Renal cortical epithelial cell (primary cell): Measurements from ENCODE around the gene SUDS3. TPM values are rescaled to one million over a fixed set of nuclear protein-coding genes. Genes with fewer than 3 reads are reported as not detected.
A peak's percentile ranks its signal among the peaks of the same experiment; 100 is the strongest.
"Not testable (repeated sequence)": the region's sequence is repeated elsewhere in the genome, so short reads cannot be mapped to it uniquely, and the experiment has no call there.

Experiments used
- DNase-seq: peaks from one replicate; pipeline ENCODE4 v3.0.0-alpha.2; 2011; ENCODE audit warnings: low read depth
- total RNA-seq: library from RNA; depleted of rRNA; stranded (reverse); fragments of >200 nt; gene quantifications from 2 replicates; pipeline ENCODE4 v1.2.3, GENCODE V29; 2014

The SUDS3 gene
- total RNA-seq, 1 donor from 2014 or later: 42.8 TPM

- DNase-seq: no peak
Measured at GRCh38 chr12:118397708-118398440, 21.5 kb downstream of the SUDS3 start.

- DNase-seq: no peak
Measured at GRCh38 chr12:118398524-118398923, 22.2 kb downstream of the SUDS3 start.

DNA sequence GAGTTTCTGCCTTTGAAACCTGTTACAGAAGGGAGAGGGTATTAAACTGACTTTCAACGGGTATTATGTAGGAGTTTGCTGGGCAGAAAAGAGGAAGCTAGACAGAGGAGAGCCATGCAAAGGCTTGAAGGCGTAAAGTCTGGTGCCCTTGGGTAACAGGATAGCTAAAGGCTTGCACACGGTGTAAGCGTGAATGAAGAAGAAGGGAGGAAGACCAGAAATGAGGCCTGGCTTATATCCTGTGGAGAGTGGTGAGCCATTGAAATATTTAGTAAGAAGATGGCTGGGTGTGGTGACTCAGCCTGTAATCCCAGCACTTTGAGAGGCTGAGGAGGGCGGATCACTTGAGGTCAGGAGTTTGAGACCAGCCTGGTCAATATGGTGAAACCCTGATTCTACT lies 22.6 kb downstream of the SUDS3 start:
- DNase-seq: no peak

- DNase-seq: peak; percentile 49
Measured at GRCh38 chr12:118402251-118402650, 25.9 kb downstream of the SUDS3 start.

DNA sequence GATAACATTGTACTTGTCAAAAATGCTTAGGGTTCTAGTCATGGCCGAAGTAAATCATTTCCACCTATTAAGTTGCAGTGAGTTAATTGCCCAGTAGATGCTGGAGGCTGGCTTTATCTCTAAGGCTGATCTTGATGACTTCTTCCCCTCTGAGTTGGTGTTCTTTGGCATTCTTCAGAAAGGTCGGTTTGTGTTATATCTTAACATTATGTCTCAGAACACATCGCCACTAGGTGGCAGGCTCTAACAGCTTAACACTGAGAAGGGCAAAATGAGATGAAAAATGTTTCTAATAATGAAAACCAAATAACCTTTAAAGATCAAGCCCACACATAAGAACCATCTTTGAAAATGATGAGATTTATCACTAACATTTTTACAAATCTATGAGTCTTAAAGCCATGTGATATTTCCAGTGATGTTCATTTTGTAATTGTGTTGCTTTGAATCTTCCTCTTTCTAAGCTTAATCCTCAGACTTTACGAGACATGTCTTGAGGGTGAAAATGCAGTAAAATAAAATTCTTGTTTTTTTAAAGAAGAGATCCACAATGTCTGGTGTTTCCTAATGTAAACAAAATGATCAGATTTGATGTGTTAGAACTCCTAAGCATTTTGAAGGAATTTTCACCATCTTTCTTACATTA lies 28.6 kb downstream of the SUDS3 start:
- DNase-seq: peak; percentile 40

GRCh38 chr12:118408241-118408640 lies 31.9 kb downstream of the SUDS3 start:
- DNase-seq: not testable (repeated sequence)

GRCh38 chr12:118409834-118410233 lies 33.5 kb downstream of the SUDS3 start:
- DNase-seq: no peak

GRCh38 chr12:118417942-118418341 lies 41.6 kb downstream of the SUDS3 start:
- no peak for DNase-seq

DNA sequence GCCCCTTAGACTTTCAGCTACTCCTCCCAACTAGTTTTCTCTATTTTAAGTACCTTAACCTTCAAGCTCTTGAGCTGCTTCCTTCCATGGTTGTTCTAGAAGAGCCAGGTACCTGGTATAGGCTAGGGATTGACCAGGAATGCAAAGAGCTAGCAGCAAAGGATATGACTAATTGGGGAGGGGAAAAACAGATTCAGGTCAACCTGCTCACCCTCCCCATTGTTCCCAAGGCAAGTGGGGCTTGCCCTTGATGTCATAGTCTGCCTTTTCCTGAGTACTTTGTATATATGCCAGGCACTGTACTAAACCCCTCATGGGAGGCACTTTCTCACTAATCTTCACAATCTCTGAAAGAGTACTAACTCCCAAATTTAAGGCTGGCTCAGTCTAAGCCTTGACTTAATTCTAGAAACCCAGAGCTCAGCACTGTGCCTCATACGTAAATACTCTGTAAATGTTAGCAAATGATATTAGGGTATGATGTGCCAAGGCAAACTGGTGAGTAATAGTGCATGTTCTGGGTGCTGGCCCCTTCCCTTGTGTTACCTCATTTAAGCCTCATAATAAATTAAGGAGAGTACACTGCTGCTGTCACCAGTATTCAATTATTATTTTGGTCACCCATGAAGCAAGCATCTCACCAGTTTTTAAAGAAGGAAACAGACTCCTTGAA lies 42.2 kb downstream of the SUDS3 start:
- peak; percentile 42 for DNase-seq

GRCh38 chr12:118420673-118421072 lies 44.3 kb downstream of the SUDS3 start:
- no peak for DNase-seq

GRCh38 chr12:118424884-118425283 lies 48.5 kb downstream of the SUDS3 start:
- DNase-seq: no peak

DNA sequence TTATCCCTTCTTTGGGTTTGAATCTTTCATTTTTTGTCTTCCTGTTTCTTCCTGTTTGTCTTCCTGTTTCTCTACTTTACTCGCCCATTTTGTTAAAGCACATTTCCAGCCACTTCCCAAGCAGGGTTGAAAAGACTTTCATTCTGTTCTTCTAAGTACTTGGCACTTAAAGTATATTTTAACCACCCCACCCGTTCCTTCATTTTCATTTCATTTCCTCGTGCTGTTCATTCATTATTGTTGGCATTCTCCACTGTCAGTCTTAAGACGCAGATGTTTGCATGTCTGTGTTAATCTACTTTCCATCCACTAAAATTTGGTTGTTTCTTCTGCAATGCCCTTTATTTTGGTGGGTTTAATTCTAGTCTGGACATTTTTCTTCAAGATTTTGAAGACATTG lies 49.0 kb downstream of the SUDS3 start:
- DNase-seq: no peak

- DNase-seq: no peak
Measured at GRCh38 chr12:118427819-118428218, 51.5 kb downstream of the SUDS3 start.

- no peak for DNase-seq
Measured at GRCh38 chr12:118428643-118429042, 52.3 kb downstream of the SUDS3 start.

DNA sequence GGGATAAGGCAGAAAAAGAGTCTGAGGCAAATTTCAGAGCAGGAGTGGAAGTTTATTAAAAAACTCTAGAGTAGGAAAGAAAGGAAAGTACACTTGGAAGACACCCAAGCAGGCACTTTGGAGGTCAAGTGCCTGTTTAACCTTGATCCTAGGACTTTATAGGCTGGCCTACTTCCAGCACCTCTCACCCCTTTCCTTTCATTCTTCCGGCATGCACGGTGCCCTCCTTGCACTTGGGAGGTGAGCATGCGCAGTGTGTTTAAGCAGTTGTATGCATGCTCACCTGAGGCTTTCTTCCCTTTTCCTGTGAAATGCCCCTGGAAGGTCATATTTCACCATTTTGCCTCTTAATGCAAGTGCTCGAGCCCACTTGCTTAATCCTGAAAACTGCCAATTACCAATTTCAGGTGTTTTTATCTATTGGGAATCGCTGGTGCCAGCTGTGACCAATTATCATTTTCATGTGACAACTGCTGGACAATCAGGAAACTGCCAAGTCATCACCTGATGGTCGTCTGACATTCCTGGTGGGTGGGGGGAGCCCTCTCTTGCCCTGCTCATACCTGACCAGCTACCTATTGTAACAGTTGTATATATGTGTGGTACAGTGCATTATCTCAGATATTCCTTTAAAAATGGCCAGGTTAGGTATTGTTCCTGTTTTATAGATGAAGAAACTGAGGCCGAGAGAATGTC lies 53.5 kb downstream of the SUDS3 start:
- DNase-seq: no peak

- DNase-seq: no peak
Measured at GRCh38 chr12:118430516-118430915, 54.2 kb downstream of the SUDS3 start.

GRCh38 chr12:118432812-118433545 lies 56.6 kb downstream of the SUDS3 start:
- no peak for DNase-seq

DNA sequence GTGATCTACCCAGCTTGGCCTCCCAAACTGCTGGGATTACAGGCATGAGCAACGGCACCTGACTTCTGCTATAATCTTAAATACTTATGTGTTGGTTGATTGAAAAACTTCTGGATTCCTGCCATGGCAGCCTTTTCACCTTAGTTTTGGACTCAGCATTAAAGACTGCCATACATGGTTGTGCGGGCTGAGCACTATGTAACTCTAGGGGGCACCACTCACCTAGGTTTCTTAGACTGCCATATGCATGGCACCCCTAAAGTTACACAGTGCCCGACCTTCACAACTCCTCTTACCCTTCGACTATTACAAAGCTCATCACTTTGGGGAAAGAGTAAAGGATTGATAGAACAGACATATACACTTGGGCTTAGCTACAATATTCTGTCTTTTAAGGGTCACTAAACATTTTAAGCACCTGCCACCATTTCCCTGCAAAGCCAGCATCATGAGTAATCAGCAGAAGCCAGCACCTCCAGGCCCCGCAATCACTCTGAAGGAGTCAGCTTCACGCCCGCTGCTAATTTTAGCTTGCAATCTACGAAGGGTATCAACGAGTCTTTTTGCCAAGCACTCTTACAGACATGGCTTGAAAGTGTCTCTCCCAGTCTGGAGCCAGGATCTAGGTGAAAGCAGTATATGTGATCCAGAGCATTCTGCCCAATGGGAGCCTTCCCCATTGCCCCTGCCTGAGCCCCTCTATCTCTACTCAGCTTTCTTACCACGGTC lies 59.8 kb downstream of the SUDS3 start:
- no peak for DNase-seq

DNA sequence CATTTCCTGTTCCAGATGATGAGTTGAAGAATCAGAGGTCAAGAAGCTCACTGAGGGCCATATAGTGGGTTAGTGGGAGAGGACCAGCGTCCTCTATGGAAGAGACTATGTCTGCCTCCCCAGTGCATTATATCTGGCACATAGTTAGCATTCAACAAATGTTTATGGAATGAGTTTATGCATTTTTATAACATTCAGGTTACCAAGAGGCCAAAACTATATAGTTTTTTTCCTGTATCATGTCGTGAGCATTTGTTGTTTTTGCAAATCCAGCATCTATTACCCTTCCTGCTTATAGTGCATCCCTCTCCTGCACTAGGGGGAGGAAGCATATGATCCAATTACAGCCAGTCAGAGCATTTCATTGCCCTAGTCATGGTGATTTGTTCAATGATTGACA lies 60.6 kb downstream of the SUDS3 start:
- no peak for DNase-seq

- no peak for DNase-seq
Measured at GRCh38 chr12:118439068-118439467, 62.7 kb downstream of the SUDS3 start.

DNA sequence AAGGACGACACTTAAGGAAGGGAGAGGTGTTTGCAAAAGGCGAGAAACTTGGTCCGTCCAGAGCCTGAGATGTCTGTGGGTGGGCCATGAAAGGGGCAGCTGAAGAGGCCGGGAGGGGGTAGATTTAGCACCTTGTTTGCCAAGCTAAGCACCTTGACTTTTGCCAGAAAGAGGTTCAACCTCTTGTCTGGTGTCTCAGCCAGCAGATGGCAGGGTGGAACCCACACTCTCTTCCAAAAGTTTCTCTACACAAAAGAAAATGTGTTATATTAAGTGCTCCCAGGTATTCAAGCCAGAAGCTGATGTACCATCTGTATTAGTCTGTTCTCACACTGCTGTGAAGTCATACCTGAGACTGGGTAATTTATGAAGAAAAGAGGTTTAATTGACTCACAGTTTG lies 69.9 kb downstream of the SUDS3 start:
- DNase-seq: no peak
